A673 (cell line): ENCODE results near the gene ERGIC1. TPM values are rescaled to one million over a fixed set of nuclear protein-coding genes. Genes with fewer than 3 reads are reported as not detected.

Source experiments
- BruUV-seq: library from RNA; stranded (reverse); fragments of 400-500 nt; replicated peaks from 2 replicates; lab custom pipeline; 2021; lab: Mats Ljungman, UMichigan
- CTCF ChIA-PET: fragments of 300-600 bp; sonication (Branson Sonifier 250); formaldehyde crosslinking; loops from one replicate; lab custom pipeline; 2022; ENCODE audit warnings: antibody characterized with exemption; lab: Charles Lee
- POLR2A ChIA-PET: fragments of 300-600 bp; sonication (Branson Sonifier 250); formaldehyde crosslinking; loops from one replicate; lab custom pipeline; 2022; ENCODE audit warnings: antibody characterized with exemption; ENCODE audit not compliant: low non-redundant PET; lab: Charles Lee
- DNase-seq: peaks from one replicate; pipeline ENCODE4 v3.0.0-alpha.2; 2015; ENCODE audit warnings: low spot score
- H3K27ac ChIP-seq: fragments of 200-600 bp; sonication (generic); 2 replicates; pipeline ENCODE4 v1.5.1; 2016; ENCODE audit warnings: mixed run types, low read depth, mild to moderate bottlenecking, mixed read lengths, antibody characterized with exemption, low read length; ENCODE audit not compliant: poor library complexity, severe bottlenecking
- H3K27me3 ChIP-seq: fragments of 200-600 bp; sonication (generic); replicated peaks from 2 replicates; pipeline ENCODE4 v1.6.1; 2017; ENCODE audit warnings: mixed run types, low read depth, mild to moderate bottlenecking, mixed read lengths, antibody characterized with exemption, low read length; ENCODE audit not compliant: insufficient read depth, poor library complexity
- H3K36me3 ChIP-seq: fragments of 200-600 bp; sonication (generic); 2 replicates; pipeline ENCODE4 v1.6.1; 2016; ENCODE audit warnings: mixed run types, mild to moderate bottlenecking, mixed read lengths, antibody characterized with exemption, low read length; ENCODE audit not compliant: insufficient read depth, poor library complexity, severe bottlenecking
- H3K4me1 ChIP-seq: fragments of 200-600 bp; sonication (generic); 2 replicates; pipeline ENCODE4 v1.6.1; 2017; ENCODE audit warnings: mixed run types, mild to moderate bottlenecking, mixed read lengths, antibody characterized with exemption, low read length; ENCODE audit not compliant: insufficient read depth, poor library complexity, severe bottlenecking
- H3K4me3 ChIP-seq: fragments of 200-600 bp; sonication (generic); 2 replicates; pipeline ENCODE4 v1.5.1; 2016; ENCODE audit warnings: low read depth, mixed run types, mild to moderate bottlenecking, mixed read lengths, low read length; ENCODE audit not compliant: poor library complexity, severe bottlenecking
- H3K9me3 ChIP-seq: fragments of 200-600 bp; sonication (generic); 2 replicates; pipeline ENCODE4 v1.6.1; 2016; ENCODE audit warnings: mixed run types, low read depth, mild to moderate bottlenecking, mixed read lengths, antibody characterized with exemption, low read length; ENCODE audit not compliant: poor library complexity, severe bottlenecking
- EZH2 ChIP-seq: fragments of 200-600 bp; sonication (generic); IDR thresholded peaks from 2 replicates; pipeline ENCODE4 v1.6.1; 2017; ENCODE audit warnings: borderline replicate concordance, low read depth, mild to moderate bottlenecking, mixed read lengths, antibody characterized with exemption, low read length; ENCODE audit not compliant: poor library complexity, severe bottlenecking
- intact Hi-C: fragments of 100-400 bp; cut with micrococcal nuclease; formaldehyde crosslinking; loops from one replicate; pipeline ENCODE4 v1.10.0; 2022; ENCODE audit not compliant: unreplicated experiment
- total RNA-seq: library from RNA; stranded (reverse); gene quantifications from 2 replicates; pipeline ENCODE4 v1.2.3, GENCODE V29; 2021
- TF ChIP-seq, protein P1 (sequence below): fragments of 300-800, 200-600 bp; sonication (generic); conservative IDR thresholded peaks from 2 replicates; pipeline ENCODE4 v1.5.1; 2017; ENCODE audit warnings: low read depth, mild to moderate bottlenecking, antibody characterized with exemption, low read length, moderate library complexity, mixed read lengths

The ERGIC1 gene
- total RNA-seq, 1 experiment from 2014 or later = 44.2 TPM

DNA sequence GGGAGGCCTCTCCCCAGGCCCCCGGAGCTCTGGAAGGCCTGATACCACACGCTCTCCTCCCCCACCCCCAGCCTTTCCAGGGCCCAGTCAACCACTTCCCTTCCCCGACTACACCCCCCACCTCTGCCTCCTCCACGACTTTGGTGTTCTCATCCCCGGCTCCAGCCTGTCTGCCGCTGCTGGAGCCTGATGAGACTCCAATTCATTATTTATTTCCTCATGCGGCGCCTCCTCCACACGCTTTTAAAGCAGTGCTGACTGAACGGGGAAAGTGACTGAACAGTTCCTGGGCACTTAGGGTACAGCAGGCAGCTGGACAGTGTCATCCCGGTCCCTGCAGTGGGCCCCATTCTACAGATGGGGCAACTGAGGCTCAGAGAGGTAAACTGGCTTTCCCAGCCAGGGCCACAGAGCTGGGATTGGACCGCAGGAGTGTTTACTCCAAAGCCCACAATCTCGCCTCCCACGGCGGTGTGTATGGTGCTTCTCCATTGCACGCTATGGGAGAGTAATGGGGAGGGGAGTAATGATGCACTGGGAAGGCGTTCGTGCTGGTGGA lies 109.3 kb downstream of the ERGIC1 start:
- H3K27ac ChIP-seq = peak overlapping the region; percentile 81
- BruUV-seq = no TSS peak
- H3K4me3 ChIP-seq = no peak overlapping the region
- peaks cover 19% of the 10 kb centered on the region for H3K4me1 ChIP-seq
- no peaks in the 10 kb centered on the region for H3K27me3 ChIP-seq
- POLR2A ChIA-PET = no interaction called here
- TF ChIP-seq, protein P1, sequence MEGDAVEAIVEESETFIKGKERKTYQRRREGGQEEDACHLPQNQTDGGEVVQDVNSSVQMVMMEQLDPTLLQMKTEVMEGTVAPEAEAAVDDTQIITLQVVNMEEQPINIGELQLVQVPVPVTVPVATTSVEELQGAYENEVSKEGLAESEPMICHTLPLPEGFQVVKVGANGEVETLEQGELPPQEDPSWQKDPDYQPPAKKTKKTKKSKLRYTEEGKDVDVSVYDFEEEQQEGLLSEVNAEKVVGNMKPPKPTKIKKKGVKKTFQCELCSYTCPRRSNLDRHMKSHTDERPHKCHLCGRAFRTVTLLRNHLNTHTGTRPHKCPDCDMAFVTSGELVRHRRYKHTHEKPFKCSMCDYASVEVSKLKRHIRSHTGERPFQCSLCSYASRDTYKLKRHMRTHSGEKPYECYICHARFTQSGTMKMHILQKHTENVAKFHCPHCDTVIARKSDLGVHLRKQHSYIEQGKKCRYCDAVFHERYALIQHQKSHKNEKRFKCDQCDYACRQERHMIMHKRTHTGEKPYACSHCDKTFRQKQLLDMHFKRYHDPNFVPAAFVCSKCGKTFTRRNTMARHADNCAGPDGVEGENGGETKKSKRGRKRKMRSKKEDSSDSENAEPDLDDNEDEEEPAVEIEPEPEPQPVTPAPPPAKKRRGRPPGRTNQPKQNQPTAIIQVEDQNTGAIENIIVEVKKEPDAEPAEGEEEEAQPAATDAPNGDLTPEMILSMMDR = no peak
- TF ChIP-seq EZH2 = no peak
- peak; percentile 91 for DNase-seq
- CTCF ChIA-PET = interaction anchor here (1.1 kb wide), 1 partner anchor 229 kb away, joined by 3 read pairs; no protein-coding TSS in a partner anchor
- H3K36me3 ChIP-seq = no peaks in the 10 kb centered on the region
- H3K9me3 ChIP-seq = no peaks in the 10 kb centered on the region
- intact Hi-C loops = no loop called here

DNA sequence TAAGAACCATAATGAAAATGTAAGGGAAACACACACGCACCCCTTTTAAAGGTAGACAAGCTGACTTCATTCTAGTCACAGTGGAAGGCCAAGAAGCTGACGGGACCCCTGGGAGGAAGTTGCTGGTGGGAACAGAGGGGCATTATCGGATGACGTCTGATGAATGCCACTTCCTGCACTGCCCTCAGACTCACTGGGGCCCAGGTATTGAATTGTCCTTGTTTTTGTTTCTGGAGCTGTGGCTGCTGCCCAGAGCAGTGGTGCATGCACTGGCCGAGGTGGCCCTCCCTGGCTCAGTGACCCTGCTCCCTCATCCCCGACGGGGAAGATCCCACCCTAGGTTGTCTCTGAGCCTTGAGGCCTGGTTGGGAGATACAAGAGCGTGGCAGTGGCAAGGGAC lies 109.9 kb downstream of the ERGIC1 start:
- H3K4me1 ChIP-seq = peaks cover 19% of the 10 kb centered on the region
- H3K36me3 ChIP-seq = no peaks in the 10 kb centered on the region
- H3K27ac ChIP-seq = peak overlapping the region; percentile 81
- no peak overlapping the region for H3K4me3 ChIP-seq
- no peaks in the 10 kb centered on the region for H3K9me3 ChIP-seq
- ChIA-PET CTCF (no interaction called here), POLR2A (no interaction called here)
- BruUV-seq = no TSS peak
- peak; percentile 51 for DNase-seq
- TF ChIP-seq, protein P1 = no peak
- TF ChIP-seq EZH2 = no peak
- intact Hi-C loops = no loop called here
- H3K27me3 ChIP-seq = no peaks in the 10 kb centered on the region

DNA sequence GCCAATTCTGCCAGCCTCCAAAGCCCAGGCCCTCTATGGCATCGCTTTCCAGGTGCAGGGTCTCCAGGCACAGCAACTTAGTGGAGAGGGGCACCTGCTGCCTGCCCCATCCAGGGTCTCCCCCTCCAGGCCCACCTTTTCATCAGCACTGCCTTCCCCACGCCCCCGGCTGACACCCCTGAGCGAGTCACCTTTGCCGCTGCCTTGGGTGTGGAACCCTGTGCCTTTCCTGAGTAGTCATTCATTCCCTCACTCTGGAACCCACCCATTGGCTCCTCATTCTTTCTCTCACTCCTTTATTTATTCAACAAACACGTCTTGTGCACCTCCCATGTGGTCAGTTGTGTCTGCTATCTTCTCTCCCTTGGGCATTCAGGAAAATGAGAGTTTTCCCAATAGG lies 110.7 kb downstream of the ERGIC1 start:
- H3K36me3 ChIP-seq = no peaks in the 10 kb centered on the region
- peaks cover 19% of the 10 kb centered on the region for H3K4me1 ChIP-seq
- H3K27me3 ChIP-seq = no peaks in the 10 kb centered on the region
- DNase-seq = no peak
- intact Hi-C loops = no loop called here
- H3K4me3 ChIP-seq = no peak overlapping the region
- TF ChIP-seq EZH2 = no peak
- TF ChIP-seq, protein P1 = no peak
- no peak overlapping the region for H3K27ac ChIP-seq
- CTCF ChIA-PET = no interaction called here
- no TSS peak for BruUV-seq
- POLR2A ChIA-PET = no interaction called here
- no peaks in the 10 kb centered on the region for H3K9me3 ChIP-seq
